Fibroblast of skin of scalp (primary cell): ENCODE measurements around the gene SUCO. TPM values are rescaled to one million over a fixed set of nuclear protein-coding genes. Genes with fewer than 3 reads are reported as not detected.
A peak's percentile ranks its signal among the peaks of the same experiment; 100 is the strongest.
"Not testable (repeated sequence)": the region's sequence is repeated elsewhere in the genome, so short reads cannot be mapped to it uniquely, and the experiment has no call there.

Experiments used
- DNase-seq: peaks from one replicate; pipeline ENCODE4 v3.0.0-alpha.2; 2013
- polyA plus RNA-seq, 2 experiments: library from polyadenylated mRNA; unstranded; fragments of 120-200 nt; gene quantifications; one replicate each; pipeline ENCODE4 v1.2.1, GENCODE V29; 2013; ENCODE audit not compliant: insufficient read length in 2 of 2

The SUCO gene, protein sequence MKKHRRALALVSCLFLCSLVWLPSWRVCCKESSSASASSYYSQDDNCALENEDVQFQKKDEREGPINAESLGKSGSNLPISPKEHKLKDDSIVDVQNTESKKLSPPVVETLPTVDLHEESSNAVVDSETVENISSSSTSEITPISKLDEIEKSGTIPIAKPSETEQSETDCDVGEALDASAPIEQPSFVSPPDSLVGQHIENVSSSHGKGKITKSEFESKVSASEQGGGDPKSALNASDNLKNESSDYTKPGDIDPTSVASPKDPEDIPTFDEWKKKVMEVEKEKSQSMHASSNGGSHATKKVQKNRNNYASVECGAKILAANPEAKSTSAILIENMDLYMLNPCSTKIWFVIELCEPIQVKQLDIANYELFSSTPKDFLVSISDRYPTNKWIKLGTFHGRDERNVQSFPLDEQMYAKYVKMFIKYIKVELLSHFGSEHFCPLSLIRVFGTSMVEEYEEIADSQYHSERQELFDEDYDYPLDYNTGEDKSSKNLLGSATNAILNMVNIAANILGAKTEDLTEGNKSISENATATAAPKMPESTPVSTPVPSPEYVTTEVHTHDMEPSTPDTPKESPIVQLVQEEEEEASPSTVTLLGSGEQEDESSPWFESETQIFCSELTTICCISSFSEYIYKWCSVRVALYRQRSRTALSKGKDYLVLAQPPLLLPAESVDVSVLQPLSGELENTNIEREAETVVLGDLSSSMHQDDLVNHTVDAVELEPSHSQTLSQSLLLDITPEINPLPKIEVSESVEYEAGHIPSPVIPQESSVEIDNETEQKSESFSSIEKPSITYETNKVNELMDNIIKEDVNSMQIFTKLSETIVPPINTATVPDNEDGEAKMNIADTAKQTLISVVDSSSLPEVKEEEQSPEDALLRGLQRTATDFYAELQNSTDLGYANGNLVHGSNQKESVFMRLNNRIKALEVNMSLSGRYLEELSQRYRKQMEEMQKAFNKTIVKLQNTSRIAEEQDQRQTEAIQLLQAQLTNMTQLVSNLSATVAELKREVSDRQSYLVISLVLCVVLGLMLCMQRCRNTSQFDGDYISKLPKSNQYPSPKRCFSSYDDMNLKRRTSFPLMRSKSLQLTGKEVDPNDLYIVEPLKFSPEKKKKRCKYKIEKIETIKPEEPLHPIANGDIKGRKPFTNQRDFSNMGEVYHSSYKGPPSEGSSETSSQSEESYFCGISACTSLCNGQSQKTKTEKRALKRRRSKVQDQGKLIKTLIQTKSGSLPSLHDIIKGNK (N-terminal part only)
- 19.0 TPM for polyA plus RNA-seq (2013, experiment 1 of 2; ENCODE audit: insufficient read length)
- 20.9 TPM for polyA plus RNA-seq (2013, experiment 2 of 2; ENCODE audit: insufficient read length)

DNA sequence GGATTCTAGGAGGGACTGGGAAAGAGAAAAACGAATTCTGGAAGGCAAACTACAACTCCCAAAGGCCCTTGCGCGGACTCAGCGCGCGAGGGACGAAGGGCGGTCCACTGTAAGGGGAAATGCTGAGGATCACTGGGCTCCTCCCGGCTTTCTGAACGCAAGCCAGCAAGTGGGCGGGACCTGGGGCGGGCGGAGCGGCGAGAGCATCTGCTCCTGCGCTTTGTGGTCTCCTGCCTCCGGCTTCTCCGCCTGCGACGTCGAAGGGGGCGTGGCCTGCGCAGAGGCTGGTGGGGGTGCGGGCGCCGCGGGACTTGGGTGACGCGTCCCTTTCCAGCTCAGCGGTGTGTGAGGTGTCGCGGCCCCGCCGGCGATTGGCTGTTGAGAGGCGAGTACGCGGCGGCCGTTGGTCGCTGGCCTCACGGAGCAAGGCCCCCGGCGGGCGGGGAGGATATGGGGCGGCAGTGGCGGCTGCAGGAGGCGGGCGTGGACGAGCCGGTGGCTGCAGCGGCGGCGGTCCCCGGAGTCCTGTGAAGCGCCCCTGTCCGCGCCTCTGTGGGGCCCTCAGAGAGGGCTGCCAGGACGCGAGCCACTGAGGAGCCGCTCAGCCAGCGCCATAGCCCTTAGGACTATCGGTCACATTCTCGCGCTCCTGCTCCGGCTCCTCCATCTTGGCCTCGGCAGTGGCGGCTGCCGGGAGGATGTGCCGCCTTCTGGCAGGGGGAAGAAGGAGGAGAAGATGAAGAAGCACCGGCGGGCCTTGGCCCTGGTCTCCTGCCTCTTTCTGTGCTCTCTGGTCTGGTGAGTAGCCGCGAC is at the start of gene SUCO:
Gene SUCO (plus strand): TSS at position 451 of the 813 bp plus-strand sequence. CDS start 286 bp downstream, at position 737.
- peak; percentile 100 for DNase-seq

DNA sequence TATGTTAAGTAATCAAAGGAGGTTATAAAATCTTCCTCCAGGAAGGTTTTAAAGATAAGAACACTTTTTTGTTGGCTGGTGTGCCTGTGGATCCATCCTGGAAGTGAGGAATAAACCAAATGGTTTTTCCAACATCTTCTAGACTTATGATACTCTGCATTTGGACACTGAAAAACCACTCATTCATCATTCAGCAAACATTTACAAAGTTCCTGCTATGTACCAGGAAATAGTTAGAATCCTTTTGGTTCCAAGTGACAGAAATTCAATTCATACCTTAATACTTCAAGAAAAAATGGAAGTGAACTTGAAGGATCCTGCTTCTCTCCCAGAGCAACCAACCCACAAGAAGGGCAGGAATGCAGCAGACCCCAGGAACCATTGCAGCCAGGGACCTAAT is 49.5 kb upstream of the SUCO start:
- no peak for DNase-seq

DNA sequence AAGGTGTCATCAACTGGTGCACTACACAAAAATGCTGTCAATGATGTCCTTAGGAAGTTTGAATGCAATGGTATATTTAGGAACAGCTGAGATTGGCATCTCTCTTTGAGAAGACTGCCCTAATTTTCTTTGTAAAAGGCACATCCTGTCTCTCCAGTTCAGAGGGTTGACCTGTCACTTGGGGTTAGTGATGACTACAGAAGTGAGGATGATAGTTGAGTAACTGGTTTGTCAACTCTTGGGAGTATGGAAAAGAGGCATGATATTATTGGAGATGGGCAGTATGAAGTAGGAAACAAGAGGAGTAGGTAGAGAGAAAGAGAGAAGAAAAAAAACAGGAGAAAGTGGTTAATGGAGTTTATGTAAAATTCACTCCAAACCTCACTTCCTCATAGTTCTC is 48.7 kb upstream of the SUCO start:
- DNase-seq, result no peak

DNA sequence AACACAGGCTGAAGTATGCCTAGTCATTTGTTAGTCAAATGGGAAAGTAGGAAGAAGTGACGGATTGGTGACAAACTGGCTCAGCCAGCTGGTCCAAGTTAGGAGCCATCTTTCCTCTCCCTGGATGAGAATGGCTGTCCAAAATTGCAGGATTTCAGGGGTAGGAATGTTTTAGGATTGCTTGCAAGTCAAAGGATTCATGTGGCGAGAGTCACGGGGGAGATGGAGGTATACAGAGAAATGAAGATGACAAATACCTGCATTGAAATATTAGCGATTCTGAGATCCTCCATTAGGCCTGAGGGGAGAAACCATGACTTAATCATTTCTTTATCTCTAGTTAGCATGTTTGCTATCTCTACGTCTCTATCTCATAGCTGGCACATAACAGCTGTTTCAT is 47.3 kb upstream of the SUCO start:
- no peak for DNase-seq

DNA sequence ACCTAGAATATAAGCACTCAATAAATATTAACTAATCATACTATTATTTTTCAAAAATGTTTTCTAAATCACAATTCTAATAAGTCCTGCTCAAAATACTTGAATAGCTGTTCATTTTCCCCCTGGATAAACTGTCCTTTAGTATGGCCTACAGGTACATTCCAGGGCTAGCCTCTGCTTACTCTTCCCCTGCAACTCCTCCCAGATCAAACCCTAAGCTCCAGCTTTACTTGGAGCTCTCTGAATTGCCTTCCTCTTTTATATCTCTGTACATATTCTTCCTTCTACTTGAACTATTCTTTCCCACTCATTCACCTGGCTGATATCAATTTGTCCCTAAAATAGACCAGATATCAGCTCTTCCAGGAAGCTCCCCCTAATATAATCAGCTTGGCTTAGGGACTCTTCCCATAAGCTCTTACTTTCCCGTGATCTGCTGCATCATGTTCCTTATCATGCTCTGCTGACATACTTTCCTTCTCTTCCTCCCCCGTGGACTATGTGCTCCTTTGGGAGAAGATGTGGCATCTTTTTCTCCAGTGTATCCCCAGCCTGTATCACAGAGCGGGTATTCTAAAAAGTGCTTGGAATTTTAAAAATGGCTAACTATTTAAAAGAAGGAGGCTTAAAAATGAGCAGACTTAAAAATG is 46.0 kb upstream of the SUCO start:
- no peak for DNase-seq

DNA sequence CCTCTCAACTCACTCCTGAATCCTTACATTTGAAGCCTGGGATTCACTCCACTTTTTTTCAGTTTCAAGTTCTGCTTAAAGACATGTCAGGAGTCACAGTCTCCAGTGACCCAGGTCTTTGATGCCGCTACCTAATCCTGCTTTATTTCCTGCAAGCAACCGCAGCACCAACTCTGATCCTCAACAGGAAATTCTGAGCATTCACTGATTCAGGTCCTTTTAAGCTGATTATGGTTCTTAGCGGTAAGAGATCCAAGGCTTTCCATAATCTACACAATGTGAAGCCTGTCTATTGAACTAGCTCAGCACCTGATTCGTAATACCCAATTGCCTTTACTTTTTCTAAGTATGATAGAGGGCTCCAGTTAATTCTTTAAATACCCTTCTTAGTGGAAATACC is 45.4 kb upstream of the SUCO start:
- DNase-seq, result no peak

DNA sequence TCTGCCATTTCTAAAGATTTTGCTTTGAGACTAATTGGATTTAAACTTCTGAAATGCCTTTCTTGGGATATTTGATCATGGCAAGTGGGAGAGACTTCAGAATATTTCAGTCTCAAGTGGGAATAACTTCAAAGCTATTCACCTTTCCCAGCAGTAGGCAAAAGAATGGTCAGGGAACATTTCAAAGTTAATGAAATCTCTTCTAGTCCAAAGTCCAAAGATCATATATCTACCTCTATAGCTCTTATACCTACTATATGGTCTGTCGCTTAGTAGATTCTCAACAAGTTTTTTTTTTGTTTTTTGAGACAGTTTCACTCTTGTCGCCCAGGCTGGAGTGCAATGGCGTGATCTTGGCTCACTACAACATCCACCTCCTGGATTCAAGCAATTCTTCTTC is 44.6 kb upstream of the SUCO start:
- DNase-seq, result no peak

DNA sequence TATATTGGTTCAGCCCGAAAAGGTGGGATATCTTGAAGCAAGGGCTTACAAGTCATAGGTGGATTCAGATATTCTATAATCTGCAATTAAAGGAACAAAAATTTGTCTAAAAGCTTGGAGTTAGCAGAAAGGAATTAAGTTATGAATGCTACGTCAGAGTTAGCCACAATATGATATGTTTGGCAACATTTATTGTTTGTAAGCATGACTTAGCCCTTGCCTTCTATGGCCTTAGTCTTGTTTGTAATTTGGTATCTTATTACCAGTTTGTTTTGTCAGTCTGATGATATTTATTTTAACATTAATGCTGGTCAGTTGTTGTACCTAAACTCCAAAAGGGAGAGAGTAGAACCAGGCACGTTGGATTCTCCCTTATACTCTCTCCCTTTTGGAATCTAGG is 43.1 kb upstream of the SUCO start:
- DNase-seq, result no peak

DNA sequence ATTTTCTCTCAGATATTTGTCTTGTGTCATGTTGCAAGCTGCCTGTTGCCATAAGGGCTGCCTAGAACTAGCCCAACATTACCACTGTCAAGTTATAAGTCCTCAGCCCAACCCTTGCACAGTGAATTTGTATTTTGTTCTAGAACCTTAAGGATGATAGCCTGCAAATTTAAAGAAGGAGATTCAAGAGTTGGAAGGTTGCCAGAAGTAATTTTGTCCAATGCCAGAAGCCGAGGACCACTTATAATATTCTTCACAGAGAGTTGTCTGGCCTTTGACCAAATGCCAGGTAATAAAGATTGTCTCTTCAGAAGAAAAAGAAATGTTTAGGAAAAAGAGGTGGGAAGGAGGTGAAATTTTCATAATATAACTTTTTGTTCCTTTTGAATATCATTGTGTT is 40.5 kb upstream of the SUCO start:
- DNase-seq, result no peak

DNA sequence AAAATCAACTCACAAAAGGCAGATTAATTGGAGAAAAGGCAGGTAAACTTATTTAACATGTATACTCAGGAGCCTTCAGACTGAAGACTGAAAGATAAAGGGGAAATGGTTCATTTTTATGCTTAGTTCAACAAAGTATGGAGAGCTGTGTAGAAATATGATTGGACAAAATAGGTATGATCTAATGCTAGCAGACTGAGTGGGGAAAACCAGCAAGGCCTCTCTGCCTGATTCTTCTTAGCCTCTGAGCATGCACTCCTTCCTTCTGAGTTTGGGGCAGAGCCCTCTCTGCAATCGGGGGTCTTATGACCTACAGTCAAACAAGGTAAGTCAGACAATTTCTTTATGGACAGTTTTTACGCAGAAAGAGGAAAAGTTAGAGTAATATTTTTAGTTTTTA is 38.8 kb upstream of the SUCO start:
- no peak for DNase-seq

DNA sequence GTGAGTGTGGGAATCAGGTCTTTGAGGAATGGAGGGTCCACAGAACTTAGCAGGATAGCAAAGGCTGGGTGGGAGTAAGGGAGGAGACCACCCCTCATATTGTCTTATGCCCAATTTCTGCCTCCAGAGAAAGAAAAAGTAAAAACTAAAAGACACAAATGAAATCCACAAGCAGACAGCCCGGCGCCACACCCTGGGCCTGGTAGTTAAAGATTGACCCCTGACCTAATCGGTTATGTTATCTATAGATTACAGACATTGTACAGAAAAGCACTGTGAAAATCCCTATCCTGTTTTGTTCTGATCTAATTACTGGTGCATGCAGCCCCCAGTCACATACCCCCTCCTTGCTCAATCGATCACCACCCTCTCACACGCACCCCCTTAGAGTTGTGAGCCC is 36.8 kb upstream of the SUCO start:
- not testable (repeated sequence) for DNase-seq

DNA sequence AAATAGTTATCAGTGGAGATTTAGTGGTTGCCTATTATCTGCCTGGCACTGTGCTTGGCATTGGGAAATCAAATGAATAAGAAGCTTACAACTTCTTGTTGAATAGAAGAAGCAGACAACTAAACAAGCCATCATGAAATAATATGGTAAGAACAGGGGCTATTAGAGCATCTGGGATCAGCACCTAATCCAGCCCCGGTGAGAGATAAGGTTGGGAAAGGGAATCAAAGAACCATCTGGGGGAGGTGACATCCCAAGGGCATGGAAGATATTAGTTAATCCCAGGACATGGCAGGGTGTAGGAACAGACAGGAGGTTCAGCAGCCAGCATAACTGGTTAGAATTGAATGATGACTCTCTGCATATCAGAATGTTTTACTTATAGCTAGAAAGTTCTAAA is 36.3 kb upstream of the SUCO start:
- no peak for DNase-seq

DNA sequence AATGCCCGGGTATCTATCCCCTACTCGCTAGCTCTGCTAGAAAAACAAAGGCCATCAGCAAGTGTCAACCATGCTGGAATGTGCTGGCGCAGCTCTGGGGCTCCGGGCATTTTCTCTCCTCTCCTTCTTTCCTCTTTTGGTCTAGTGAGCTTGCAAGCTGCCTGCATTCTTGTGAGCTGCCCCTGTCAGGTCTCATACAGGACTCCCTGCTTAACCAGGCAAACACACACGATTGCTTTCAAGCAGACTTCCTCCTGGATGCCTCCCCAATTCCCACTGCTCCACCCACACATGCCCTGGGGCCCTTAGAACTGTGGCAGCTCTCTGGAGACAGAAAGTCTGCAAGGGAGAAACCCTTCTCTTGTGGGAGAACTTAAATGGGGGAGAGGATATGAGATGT is 35.7 kb upstream of the SUCO start:
- peak; percentile 20 for DNase-seq

DNA sequence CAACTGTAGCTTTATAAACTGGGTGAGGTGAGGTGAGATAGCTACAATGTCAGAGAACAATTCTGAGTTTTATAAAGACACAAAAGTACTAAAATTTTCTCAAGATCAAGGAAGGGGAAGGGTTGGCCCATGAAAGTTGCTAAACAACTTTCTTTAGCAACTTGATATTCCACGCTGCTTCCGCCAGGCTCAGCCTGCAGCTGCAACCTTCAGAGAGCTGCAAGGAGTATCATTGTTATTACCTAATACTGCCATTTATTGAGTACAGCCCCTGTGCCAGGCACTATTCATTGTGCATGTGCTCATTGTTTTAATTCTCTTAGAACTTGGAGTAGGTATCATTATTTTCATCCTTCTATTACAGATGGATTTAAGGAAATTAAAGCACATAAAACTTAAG is 34.1 kb upstream of the SUCO start:
- no peak for DNase-seq

DNA sequence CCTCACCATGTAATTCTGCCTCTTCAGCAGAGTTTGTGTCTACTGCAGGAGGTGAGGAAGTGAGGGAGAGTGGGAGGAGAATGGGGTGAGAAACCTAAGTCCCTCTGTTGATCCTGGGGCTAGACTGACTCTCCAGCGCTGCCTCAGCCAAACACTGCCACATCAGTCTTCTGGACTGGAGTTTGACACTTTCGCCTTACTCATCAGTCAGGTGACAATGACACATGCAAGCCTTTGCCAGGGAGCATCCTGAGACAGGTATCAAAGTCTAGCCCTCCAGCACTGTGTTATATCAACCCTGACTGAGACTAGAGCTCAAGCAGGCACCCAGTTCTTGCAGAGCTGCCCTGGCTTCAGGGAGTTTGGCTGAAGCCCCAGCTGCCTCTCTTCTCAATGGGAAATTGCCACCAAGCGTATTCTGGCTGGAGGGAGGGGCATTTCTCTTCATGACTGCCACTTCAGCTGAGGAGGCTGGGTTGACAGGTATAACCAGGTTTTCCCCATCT is 33.3 kb upstream of the SUCO start:
- no peak for DNase-seq

DNA sequence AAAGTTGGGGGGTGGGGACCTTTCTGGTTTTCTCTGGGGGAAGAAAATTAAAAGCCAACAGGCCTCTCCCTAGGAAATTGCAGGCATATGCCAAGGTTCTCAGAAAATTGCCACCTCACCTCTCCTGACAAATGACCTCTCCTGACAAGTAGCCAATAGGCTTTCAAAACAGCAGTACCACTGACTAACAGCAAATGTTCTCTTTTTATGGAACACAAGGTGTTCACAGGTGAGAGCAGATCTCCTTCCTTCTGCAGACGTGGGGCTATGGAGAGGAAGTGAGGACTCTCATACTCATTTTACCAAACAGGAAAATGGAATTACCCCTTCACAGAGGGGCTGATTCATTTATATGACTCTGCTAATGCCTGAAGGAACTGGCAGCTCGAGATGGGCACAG is 32.7 kb upstream of the SUCO start:
- no peak for DNase-seq

DNA sequence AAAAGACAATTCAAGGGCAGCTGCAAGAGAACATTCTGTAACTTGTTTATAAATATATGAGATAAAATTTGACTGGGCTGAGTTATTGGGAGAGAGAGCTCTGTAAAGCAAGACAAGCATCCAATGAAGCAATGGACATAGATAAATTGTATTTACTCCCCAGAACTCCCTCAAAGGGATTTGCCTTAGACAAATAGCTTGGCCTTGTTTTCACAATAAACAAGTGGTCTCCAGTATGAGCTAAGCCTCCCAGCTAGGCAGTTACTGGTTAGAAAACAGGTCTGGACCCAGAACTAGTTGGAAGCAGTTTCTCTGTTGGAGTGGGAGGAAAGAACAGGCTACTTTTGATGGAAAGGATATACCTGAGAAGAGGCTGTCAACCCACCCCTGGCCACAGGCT is 25.2 kb upstream of the SUCO start:
- no peak for DNase-seq

DNA sequence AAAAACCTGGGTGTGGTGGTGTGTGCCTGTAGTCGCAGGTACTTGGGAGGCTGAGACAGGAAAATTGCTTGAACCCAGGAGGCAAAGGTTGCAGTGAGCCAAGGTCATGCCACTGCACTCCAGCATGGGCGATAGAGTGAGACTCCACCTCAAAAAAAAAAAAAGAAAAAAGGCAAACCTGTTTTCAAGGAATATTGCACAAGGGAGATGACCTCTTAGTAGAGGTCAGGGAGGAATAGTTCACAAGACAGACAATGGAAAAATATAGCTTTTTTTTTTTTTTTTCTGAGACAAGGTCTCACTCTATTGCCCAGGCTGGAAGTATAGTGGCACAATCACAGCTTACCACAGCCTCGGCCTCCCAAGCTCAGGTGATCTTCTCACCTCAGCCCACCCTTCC is 22.5 kb upstream of the SUCO start:
- no peak for DNase-seq

DNA sequence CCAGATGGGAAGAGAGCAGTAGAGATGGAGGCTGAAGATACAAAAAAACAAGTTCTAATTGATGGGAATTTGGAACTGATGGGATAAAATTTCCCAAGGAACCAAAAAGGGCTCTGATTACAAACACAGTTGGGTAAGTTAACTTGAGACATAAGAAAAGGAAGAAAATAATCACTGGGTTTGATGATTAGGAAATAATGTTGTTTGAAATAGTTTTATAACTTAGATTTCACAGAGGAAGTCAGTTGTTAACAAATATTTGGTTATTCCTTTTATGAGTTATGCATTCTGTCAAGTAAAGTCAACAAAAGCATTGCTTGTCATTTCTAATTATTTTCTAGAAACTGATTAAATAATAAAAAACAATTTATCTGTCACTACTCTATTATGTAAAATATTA is 20.4 kb upstream of the SUCO start:
- DNase-seq, result no peak

DNA sequence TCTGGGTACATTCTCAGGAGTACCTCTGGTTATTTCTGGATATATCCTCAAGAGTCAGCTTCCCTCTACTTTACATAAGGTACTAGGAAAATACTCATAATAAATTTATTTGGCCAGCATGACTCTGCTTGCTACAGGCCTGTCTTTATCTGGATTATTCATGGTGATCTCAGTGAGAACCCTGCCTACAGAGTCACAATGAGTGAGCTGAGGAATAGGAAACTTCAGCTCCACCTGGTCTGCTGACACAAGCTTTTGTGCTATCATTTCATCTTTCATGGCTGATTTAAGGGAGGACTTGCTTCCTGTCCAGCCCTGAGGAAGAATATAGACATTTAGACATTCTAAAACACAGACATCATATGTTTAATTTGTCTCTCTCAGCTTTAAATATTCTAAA is 19.5 kb upstream of the SUCO start:
- no peak for DNase-seq

DNA sequence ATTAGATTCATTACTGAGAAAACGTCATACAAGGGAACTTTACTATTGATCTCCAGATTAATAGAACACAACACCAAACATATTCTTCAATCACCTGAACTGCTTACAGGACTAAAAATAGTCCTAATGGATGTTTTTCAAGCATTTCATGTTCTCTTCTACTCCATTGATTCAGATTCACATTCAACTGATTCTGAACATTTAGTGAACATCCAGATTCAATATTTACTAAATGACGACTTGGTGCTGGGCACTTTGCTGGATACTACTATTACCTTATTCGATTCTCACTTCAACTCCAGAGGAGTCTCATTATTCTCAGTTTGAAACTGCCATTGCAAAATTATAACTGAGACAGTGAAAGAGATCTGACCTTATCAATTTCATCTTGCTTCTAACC is 18.8 kb upstream of the SUCO start:
- DNase-seq, result no peak
